HG03103 (cell line): ENCODE results near the gene PPY.
"Not testable (repeated sequence)": the region's sequence is repeated elsewhere in the genome, so short reads cannot be mapped to it uniquely, and the experiment has no call there.

Source experiments
- ATAC-seq: cut with Tn5 transposase; IDR thresholded peaks from one replicate; pipeline ENCODE4 v1.9.1; 2021; ENCODE audit warnings: low read depth; ENCODE audit not compliant: unreplicated experiment

PPY gene

GRCh38 chr17:43942051-43942685 is at the start of gene PPY:
Gene PPY, minus strand, starts transcription at chr17:43942476. Its CDS starts 822 bp downstream, at chr17:43941654.
- ATAC-seq = no peak

DNA sequence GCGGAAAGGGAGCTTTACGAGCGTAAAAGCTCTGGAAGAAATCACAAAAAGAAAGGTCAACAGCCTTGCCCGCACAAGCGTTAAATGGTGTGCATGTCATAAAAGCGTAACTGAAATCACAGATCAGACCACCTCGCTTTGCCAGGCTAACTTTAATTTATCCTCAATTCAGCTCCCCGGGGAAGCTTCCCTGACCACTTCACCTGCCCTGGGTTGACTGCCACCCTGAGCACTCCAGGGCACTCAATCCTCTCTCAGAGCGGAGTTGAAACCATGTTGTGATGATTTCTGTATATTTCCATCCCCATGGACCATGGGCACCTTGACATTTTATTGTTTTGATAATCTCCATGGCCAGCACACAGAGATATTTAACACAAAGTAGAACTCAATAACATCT is 46.0 kb upstream of the PPY start:
- ATAC-seq = no peak

GRCh38 chr17:43987131-43988021 is 45.1 kb upstream of the PPY start:
- ATAC-seq = no peak

- no peak for ATAC-seq
Observed at GRCh38 chr17:43986225-43986981, 44.1 kb upstream of the PPY start.

GRCh38 chr17:43984521-43984920 is 42.2 kb upstream of the PPY start:
- ATAC-seq = no peak

GRCh38 chr17:43983515-43984411 is 41.5 kb upstream of the PPY start:
- no peak for ATAC-seq

DNA sequence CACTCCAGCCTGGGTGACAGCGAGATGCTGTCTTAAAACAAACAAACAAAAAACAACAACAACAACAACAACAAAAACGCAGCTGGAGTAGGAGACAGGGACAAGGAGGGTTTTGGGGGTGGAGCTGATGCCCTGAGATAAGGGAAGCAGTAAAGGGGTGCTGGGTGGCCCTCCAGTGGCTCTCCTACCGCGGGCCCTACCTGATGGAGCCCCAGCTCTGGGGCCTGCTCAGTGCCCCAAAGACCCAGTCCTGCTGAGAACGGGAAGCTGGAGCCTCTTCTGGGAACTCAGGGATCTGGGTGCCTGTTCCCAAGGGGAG is 40.9 kb upstream of the PPY start:
- ATAC-seq = no peak

DNA sequence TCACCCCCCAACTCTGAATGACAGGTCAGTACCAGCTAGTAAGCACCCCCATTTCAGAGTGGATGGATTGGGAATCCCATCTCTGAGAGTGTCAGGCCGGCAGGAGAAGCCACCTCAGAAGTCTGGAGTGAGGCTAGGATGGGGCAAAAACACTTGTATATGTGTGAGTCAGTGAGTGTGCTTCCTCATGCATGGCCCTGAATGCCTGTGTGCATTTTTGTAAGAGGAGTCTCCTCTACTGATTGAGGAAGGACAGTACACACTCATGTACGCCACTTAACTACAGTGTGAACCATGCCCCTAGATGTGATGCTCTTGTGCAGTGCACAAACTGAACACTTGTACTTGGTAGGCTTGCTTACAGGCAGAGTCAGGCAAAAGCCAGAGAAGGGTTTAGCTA is 39.9 kb upstream of the PPY start:
- ATAC-seq = no peak

DNA sequence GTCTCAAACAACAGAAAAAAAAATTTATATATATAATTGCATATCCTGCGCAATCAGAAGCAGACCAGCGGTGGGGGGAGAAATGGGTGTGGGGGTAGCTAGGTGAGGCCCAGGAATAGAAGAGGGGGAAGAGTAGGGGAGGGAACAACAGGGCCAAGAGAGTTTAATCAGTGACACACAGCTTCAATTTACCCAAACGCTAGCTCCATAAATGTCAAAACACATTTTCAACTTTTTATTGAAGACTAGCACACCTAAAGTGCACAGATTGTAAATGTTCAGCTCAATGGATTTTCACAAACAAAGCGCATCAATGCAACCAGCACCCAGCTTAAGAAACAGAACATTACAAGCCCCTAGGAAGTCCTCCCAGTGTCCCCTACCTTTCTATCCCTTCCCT is 37.4 kb upstream of the PPY start:
- no peak for ATAC-seq

DNA sequence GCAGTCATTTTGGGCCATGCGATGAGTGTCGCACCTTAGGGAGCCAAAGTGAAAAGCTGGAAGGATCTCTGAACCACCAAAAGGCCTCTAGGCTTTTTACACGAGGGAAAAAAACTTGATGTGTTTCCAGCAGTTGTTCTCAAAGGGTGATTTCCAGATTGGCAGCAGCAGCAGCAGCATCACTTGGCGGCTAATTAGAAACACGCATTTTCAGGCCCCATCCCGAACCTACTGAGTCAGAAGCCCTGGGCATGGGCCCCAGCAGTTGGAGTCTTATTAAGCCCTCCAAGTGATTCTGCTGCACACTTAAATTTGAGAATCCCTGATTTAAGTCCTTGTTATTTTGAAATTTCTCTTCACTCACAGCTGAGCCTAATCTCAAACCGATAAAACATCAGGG is 36.7 kb upstream of the PPY start:
- no peak for ATAC-seq

DNA sequence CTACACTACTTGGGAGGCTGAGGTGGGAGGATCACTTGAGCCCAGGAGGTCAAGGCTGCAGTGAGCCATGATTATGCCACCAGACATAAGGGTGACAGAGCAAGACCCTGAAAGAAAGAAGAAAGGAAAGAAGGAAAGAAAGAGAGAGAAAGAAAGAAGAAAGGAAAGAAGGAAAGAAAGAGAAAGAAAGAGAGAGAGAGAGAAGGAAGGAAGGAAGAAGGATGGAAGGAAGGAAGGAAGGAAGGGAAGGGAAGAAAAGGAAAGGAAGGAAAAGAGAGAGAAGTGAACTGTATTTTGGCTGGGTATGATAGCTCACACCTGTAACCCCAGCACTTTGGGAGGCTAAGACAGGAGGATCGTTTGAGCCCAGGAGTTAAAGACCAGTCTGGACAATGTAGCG is 35.8 kb upstream of the PPY start:
- ATAC-seq = no peak

DNA sequence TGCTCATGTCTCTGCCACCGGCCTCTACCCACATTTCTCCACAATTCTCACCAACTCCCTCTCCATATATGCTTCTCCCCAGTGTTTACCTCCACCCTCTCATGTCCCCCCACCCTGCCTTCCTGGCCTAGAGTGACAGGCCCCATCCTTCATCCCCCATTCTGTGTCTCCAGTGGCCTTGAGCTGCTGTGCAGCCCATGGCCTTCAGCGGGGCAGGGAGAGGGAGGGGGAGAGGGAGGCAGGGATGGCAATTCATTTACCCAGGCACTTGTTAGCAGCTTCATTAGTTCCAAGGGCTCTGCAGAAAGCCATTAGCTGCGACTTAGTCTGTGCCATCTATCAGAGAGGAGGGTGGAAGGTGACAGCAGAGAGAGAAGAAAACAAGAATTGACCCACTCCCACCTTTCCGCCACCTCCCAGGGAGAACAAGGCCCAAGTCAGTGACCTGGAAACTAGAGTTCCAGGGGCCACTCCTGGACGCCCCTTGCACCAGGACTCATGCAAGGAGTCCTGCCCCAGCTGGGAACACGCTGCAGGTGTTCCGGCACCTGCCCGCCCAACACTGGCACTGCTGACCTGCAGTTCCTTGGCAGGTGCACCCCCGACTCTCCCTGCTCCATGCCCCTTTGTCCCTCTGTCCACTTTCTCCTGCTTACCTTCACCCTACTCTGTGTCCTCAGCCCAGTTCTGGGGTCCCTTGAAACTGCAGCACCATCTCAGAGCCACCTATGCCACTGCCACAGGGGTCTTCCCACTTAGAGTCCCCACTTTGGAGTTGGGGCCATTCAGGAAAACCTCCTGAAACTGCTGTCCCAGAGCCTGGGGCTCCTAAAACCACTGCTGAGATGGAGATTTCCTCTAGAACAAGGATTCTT is 34.9 kb upstream of the PPY start:
- ATAC-seq = no peak

- no peak for ATAC-seq
Observed at GRCh38 chr17:43975898-43976297, 33.6 kb upstream of the PPY start.

DNA sequence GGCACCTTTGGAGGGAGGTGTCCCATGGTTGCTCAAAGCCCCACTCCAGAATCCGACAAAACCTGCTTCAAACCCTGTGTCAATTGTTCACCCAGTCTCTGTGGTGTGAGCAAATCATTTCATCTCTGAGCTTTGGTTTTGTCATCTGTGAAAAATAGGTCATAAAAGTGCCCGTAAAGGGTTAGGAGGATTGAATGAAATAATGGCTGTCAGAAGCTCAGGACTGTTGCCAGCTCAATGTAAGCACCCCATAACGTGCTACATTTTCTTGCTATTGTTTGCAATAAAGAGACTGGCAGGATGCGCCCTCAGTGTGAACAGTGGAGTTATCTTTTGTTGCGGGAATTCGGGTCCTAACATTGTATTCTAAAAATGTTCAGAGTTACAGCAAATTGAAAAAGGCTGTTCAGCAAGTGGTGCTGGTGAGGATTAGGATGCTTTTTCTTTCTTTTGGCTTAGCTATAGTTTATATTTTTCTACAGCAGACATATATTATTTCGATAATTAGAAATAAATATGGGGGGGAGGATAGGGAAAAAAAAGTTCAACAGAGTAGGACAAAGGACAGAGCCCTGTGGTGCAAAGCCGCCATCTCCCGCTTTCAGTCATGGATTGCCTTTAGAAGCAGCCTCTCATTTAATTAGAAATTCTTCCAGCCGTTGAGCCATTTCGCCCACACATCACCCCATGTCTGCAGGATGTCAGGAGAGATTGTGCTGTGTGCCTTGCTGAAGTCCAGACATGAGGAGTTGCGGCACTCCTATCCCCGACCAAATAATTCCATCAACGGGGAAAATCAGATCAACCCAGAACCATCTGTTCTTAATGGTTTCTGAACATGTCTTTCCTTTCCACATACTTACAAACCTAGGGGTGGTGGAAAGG is 32.3 kb upstream of the PPY start:
- no peak for ATAC-seq

GRCh38 chr17:43972444-43973212 is 30.4 kb upstream of the PPY start:
- ATAC-seq = not testable (repeated sequence)

- not testable (repeated sequence) for ATAC-seq
Observed at GRCh38 chr17:43971436-43971835, 29.2 kb upstream of the PPY start.

- no peak for ATAC-seq
Observed at GRCh38 chr17:43970366-43970765, 28.1 kb upstream of the PPY start.
